ENCODE results near the gene SMIM1.
"Not testable (repeated sequence)": the region's sequence is repeated elsewhere in the genome, so short reads cannot be mapped to it uniquely, and the experiment has no call there.

The SMIM1 gene

DNA sequence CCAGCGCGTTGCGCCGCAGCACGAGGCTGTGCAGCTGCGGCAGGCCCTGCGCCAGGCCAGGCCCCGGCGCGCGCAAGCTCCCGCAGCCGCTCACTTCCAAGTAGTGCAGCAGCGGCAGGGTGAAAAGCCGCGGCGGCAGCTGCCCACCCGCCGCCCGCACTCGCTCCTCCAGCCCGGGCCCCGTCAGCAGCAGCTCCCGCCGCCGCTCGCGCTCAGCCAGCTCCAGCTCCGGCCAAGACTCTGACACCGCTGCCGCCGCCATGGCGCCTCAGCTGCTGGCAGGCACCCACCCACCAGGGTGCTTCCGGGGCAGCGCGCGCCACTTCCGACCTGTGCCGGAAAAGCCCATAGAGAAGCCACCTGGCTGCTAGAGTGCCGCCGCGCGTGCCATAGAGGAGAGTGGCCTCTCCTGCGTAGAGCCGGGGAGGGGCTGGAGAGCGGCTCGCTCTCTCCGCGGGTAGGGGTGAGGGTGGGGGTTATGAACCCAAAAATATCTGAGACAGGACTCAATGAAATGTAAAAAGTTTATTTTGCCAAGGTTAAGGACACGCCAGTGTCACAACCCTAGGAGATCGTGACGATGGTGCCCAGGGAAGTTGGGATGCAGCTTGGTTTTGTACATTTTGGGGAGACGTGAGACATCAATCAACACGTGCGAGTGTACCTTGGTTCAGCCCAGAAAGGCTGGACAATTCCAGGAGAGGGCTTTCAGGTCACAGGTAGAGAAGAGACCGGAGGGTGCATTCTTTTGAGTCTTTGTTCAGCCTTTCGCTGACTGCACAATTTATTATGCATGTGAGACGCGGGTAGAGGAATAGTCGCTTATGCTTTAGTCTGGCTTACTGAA, 23.9 kb downstream of the SMIM1 start, which contains the start of gene LRRC47:
TSS of gene LRRC47 (minus strand) at position 284 of the 847 bp plus-strand sequence. CDS start at position 262, 22 bp downstream.
- H3K4me3 Mint-ChIP-seq: peak within 1 kb of the TSS; percentile 97
- H3K27ac Mint-ChIP-seq: peak within 1 kb of the TSS; percentile 91
- H3K9me3 Mint-ChIP-seq: peaks cover 3% of the 10 kb centered on the region
- peaks cover 22% of the 10 kb centered on the region for H3K4me1 Mint-ChIP-seq
- H3K27me3 Mint-ChIP-seq: peaks cover 4% of the 10 kb centered on the region
- ATAC-seq (ENCODE audit: low read depth): peak; percentile 100
- H3K36me3 Mint-ChIP-seq: peaks cover 5% of the 10 kb centered on the region
- DNase-seq (ENCODE audit: low spot score in 2 of 2): peak; percentile 90

DNA sequence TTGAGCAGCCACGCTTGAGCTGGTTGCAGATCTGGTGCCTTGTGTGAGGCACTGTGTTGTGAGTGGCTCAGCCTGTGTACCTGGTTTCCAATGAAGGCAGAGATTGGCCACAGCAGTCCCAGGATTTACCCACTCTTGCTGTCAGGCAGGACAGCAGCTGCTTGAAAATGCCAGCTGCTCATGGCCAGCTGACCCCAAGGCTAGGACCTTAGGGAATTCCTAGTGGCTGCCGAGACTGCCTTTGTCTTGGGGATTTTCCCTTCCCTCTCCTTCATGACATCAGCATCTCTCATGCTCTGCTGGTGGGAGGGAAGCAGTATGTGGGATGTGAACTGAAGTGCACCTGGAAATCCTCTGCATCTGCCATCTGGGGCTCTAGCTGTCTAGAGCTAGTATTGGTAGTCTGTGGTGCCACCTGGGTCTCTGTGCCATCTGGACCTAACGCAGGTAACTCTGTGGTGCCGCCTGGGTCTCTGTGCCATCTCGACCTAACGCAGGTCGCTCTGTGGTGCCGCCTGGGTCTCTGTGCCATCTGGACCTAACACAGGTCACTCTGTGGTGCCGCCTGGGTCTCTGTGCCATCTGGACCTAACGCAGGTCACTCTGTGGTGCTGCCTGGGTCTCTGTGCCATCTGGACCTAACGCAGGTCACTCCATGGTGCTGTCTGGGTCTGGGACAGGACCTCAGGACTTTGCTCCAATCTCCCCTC, 27.6 kb downstream of the SMIM1 start:
- Mint-ChIP-seq H3K9me3 (peaks cover 3% of the 10 kb centered on the region), H3K36me3 (peaks cover 5% of the 10 kb centered on the region), H3K4me3 (no peak overlapping the region), H3K4me1 (peaks cover 19% of the 10 kb centered on the region), H3K27ac (no peak overlapping the region), H3K27me3 (peaks cover 4% of the 10 kb centered on the region)
- DNase-seq (ENCODE audit: low spot score in 2 of 2) (no peak), ATAC-seq (ENCODE audit: low read depth) (no peak)

DNA sequence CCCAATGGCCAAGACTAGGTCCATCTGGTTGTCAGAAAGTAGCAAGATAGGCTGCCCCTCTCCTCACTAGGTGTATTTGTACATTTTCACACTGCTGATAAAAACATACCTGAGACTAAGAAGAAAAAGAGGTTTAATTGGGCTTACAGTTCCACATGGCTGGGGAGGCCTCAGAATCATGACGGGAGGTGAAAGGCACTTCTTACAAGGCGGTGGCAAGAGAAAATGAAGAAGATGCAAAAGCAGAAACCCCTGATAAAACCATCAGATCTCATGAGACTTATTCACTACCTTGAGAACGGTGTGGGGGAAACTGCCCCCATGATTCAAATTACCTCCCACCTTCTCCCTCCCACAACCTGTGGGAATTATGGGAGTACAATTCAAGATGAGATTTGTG, 28.2 kb downstream of the SMIM1 start:
- not testable (repeated sequence) for DNase-seq (ENCODE audit: low spot score in 2 of 2); ATAC-seq (ENCODE audit: low read depth); H3K36me3 Mint-ChIP-seq; H3K27ac Mint-ChIP-seq; H3K27me3 Mint-ChIP-seq; H3K9me3 Mint-ChIP-seq; H3K4me3 Mint-ChIP-seq
- H3K4me1 Mint-ChIP-seq: peaks cover 16% of the 10 kb centered on the region

DNA sequence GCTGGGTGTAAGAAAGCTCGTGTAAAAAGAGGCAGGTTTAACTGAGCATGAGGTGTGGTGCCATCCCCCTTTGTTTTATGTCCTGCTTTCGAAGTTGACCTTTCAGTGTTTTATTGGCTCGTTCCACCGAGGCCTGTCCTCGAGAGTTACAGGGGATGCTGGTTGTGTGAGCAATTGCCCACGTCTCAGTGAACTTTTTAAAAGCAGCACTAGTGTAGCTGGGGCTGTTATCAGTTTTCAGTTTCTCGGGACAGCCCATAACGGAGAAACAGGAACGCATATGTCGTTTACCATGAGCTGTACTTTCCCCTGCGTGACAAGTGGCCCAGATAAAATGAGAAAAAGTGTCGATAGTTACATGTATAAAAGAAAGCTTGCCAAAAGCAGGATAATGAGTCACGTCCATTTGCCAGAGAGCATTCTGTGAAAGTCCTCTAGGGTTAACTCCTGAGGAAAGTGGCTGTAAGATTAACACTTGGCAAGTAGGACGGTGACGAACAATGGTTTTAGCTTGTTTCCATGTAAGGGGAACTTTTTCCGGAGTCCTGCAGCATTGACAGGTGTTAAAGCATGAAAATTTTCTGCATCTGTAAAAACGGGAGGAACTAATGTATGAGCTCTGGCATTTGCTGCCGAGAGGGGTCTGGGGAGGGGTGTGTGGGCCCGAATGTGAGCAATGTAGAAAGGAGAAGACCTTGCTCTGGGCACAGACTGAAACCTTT, 31.5 kb downstream of the SMIM1 start:
- Mint-ChIP-seq H3K4me1 (peaks cover 7% of the 10 kb centered on the region), H3K27me3 (peaks cover 7% of the 10 kb centered on the region), H3K36me3 (peaks cover 3% of the 10 kb centered on the region), H3K27ac (no peak overlapping the region), H3K4me3 (peak overlapping the region; percentile 18), H3K9me3 (peaks cover 5% of the 10 kb centered on the region)
- DNase-seq (ENCODE audit: low spot score in 2 of 2) (no peak), ATAC-seq (ENCODE audit: low read depth) (no peak)

DNA sequence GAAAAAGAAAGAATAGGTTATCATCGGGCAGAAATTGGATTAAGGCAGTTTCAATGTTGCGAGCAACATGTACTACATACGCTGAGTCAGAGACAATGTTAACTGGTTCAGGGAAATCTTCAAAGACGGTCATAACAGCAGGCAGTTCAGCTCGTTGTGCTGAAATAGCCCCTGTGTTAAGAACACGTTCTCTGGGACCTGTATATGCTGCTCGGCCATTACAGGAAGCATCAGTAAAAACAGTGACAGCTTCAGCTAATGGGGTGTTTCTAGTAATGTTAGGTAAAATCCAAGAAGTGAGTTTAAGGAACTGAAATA, 32.0 kb downstream of the SMIM1 start:
- not testable (repeated sequence) for ATAC-seq (ENCODE audit: low read depth); H3K9me3 Mint-ChIP-seq; H3K27ac Mint-ChIP-seq; DNase-seq (ENCODE audit: low spot score in 2 of 2); H3K36me3 Mint-ChIP-seq; H3K27me3 Mint-ChIP-seq; H3K4me1 Mint-ChIP-seq
- H3K4me3 Mint-ChIP-seq: peak overlapping the region; percentile 18

DNA sequence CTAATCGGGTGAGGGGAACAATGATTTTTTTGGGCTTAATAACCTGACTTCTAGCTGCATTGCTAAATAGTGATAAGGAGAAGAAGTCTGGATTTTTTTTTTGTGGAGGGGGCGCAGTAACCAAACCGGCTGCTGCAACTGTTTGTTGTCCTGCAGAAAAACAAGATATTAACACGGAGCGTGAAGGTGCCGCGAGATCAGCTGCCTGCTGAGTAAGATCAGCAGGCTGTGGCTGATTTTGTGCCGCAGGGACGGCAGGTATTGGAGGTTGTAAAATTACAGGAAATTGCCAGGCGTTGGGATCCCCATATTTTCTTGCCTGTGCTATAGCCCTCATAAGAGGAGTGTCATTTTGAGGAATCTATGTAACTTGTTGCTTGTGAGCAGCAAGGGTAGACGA, 32.5 kb downstream of the SMIM1 start:
- no peak overlapping the region for H3K4me3 Mint-ChIP-seq
- no peak overlapping the region for H3K27ac Mint-ChIP-seq
- DNase-seq (ENCODE audit: low spot score in 2 of 2): no peak
- peaks cover 5% of the 10 kb centered on the region for H3K9me3 Mint-ChIP-seq
- no peak for ATAC-seq (ENCODE audit: low read depth)
- peaks cover 3% of the 10 kb centered on the region for H3K36me3 Mint-ChIP-seq
- peaks cover 7% of the 10 kb centered on the region for H3K4me1 Mint-ChIP-seq
- H3K27me3 Mint-ChIP-seq: peaks cover 5% of the 10 kb centered on the region

DNA sequence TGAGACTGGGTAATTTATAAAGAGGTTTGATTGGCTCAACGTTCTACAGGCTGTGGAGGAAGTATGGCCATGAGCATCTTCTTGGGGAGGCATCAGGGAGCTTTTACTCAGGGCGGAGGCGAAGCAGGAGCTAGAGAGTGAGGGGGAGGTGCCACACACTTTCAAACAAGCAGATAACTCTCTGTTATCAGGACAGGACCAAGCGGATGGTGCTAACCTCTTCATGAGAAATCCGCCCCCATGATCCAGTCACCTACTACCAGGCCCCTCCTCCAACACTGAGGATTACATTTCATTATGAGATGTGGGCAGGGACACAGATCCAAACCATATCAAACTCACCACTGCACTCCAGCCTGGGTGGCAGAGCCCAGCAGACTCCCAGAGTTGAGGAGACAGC, 35.2 kb downstream of the SMIM1 start:
- no peak overlapping the region for H3K27ac Mint-ChIP-seq
- no peak overlapping the region for H3K4me3 Mint-ChIP-seq
- peaks cover 3% of the 10 kb centered on the region for H3K36me3 Mint-ChIP-seq
- peaks cover 5% of the 10 kb centered on the region for H3K9me3 Mint-ChIP-seq
- peaks cover 4% of the 10 kb centered on the region for H3K4me1 Mint-ChIP-seq
- no peak for ATAC-seq (ENCODE audit: low read depth)
- peaks cover 5% of the 10 kb centered on the region for H3K27me3 Mint-ChIP-seq
- DNase-seq (ENCODE audit: low spot score in 2 of 2): no peak

DNA sequence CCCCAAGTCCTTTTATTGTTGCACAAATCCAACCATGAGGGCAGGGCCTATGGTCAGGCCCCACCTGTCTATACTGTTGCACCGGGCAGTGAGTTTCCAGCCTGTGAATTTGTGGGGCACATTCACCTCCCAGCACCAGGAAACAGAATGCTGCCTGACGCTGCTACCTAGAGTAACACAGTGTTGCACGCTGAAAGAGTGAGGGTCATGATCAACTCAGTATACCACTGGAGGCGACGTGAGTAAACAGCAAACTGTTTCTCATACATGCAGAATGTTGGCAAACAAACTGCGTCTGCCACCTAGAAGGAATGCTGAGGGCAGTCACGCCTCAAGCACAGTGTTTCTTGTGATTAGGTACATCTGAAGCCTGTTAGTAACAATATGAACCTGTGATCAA, 37.1 kb downstream of the SMIM1 start:
- H3K27ac Mint-ChIP-seq: no peak overlapping the region
- DNase-seq (ENCODE audit: low spot score in 2 of 2): no peak
- no peak overlapping the region for H3K4me3 Mint-ChIP-seq

DNA sequence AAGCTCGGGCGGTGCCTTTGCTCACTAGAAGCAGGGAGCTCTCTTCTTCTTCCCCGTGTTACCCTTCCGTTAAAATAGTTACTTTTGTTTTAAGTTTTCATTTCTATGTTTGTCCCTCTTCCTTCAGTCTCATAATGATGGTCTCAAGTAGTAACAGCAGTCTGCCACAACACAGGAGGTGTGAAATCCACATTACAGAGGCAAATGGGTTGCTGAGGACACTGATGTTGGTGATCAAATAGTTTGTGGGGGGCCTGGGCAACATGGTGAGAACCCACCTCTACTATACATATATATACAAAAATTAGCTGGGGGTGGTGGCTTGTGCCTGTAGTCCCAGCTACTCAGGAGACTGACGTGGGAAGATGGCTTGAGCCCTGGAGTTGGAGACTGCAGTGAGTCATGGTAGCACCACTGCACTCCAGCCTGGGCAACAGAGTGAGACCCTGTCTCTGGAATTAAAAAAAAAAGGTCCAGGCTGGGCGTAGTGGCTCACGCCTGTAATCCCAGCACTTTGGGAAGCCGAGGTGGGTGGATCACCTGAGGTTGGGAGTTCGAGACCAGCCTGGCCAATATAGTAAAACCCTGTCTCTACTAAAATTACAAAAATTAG, 37.7 kb downstream of the SMIM1 start:
- H3K4me3 Mint-ChIP-seq; H3K4me1 Mint-ChIP-seq; DNase-seq (ENCODE audit: low spot score in 2 of 2); H3K27me3 Mint-ChIP-seq; H3K27ac Mint-ChIP-seq; H3K9me3 Mint-ChIP-seq; ATAC-seq (ENCODE audit: low read depth): not testable (repeated sequence)
- H3K36me3 Mint-ChIP-seq: peaks cover 13% of the 10 kb centered on the region

More for the DNA sequence above, 37.1 kb downstream of the SMIM1 start:
- no peak for ATAC-seq (ENCODE audit: low read depth)
- Mint-ChIP-seq H3K4me1 (no peaks in the 10 kb centered on the region), H3K27me3 (peaks cover 5% of the 10 kb centered on the region), H3K36me3 (peaks cover 8% of the 10 kb centered on the region), H3K9me3 (peaks cover 5% of the 10 kb centered on the region)

DNA sequence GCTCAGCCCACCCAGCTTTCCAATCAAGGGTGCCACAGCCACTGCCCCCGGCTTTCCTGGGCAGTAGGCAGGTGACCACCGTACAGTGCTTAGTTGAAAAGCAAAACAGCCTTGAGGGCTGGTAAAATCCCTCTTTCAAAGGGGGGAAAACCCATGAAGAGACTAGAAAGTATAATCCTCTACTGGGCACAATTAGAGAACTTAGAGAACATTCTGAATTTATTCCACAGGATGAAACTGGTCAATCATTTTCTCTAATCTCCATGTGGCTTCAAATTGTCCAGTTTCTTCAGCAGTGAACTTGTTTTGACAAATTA, 39.0 kb downstream of the SMIM1 start:
- Mint-ChIP-seq H3K4me1 (no peaks in the 10 kb centered on the region), H3K27me3 (peaks cover 2% of the 10 kb centered on the region), H3K27ac (no peak overlapping the region), H3K36me3 (peaks cover 17% of the 10 kb centered on the region), H3K9me3 (peaks cover 5% of the 10 kb centered on the region), H3K4me3 (no peak overlapping the region)
- DNase-seq (ENCODE audit: low spot score in 2 of 2): no peak
- ATAC-seq (ENCODE audit: low read depth): no peak

DNA sequence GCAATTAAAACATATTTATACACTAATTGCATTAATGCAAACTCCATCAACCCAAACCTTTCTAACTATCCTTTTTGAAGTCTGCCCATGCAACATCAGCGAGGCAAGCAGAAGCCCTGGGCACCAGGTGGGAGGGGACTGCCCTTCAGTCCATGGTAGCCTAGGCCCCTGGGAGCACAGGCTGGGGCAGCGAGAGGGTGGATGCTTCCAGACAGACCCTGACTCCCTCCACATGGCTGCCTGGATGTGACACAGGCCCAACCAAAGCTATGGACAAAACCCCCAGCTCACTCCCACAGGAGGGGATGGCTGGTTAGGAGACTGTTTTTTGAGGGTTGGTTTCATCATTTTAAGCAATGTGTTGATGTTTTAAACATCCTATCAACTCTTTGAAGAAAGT, 41.5 kb downstream of the SMIM1 start:
- peaks cover 20% of the 10 kb centered on the region for H3K36me3 Mint-ChIP-seq
- DNase-seq (ENCODE audit: low spot score in 2 of 2) (no peak), ATAC-seq (ENCODE audit: low read depth) (no peak)
- no peak overlapping the region for H3K27ac Mint-ChIP-seq
- no peaks in the 10 kb centered on the region for H3K27me3 Mint-ChIP-seq
- H3K4me3 Mint-ChIP-seq: no peak overlapping the region
- no peaks in the 10 kb centered on the region for H3K9me3 Mint-ChIP-seq
- H3K4me1 Mint-ChIP-seq: no peaks in the 10 kb centered on the region

DNA sequence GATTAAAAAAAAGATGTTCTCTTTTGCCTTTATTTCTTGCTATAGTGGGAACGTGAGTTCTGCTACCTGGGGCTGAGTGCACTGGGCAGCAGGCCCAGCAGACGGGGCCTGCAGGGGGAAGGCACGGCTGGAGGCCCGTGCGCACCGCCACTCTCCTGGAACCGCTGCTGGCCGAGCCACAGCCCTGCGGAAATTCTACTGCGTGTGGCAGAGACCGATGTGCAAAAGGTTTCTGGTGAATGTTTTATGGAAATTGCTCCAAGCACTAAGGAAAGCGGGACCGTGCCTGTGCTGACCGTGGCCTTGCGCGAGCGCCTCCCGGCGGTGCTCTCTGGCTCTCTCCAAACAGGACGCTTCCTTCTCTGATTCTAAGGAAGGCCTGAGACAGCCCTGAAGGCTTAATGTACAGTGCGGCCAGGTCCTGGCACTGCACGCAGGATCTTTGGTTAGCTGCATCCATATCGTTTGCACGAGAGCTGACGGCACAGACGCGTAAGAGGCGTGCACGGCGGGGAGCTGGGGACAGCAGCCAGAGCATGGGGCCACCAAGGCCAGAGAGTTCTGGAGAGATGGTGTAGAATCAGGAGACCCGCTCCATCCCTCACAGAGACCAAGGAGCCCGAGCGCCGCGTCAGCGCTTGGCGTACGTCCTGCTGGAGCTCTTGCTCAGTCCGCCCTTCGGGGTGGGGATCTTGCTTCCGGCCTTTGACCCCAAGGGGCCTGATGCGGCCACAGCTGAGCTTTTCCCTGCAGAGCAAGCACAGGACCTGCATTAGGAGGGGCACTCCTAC, 42.4 kb downstream of the SMIM1 start:
- no peak for ATAC-seq (ENCODE audit: low read depth)
- no peak overlapping the region for H3K27ac Mint-ChIP-seq
- no peaks in the 10 kb centered on the region for H3K27me3 Mint-ChIP-seq
- DNase-seq (ENCODE audit: low spot score in 2 of 2): no peak
- H3K4me1 Mint-ChIP-seq: no peaks in the 10 kb centered on the region
- H3K4me3 Mint-ChIP-seq: no peak overlapping the region
- H3K9me3 Mint-ChIP-seq: no peaks in the 10 kb centered on the region
- H3K36me3 Mint-ChIP-seq: peaks cover 25% of the 10 kb centered on the region

DNA sequence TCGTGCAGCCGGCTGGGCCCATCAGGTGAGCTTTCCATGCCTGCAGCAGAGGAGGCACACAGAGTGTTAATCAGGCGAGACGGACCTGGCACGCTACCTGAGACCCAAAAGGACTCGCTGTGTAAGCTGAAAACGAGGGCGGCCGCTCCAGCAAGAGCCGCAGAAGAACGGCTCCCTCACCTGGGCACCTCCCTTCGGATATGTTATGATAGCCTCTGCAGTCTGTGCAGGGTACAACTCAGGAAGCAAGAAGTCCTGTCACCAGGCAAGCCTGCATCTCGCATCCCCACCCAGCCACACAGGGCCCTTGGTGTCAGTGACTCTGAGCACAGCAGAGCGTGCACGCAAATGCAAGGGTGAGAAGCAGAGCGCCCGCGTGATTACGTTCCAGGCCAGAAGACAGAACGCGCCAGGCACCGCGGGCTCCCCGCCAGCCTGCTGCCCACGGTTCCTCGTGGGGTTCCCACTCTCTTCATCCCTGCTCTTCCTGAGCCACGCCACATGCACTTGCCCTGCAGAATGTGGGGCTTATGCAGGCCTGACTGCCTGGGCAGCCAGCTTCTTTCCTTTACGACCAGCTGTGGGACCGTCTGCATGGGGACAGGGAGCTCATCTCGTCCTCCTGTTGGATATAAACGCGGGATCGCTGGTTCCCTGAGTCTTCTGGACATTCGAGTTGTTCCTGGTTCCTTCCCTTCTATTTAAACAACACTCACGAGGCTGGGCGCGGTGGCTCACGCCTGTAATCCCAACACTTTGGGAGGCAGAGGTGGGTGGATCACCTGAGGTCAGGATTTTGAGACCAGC, 44.0 kb downstream of the SMIM1 start:
- DNase-seq (ENCODE audit: low spot score in 2 of 2) (no peak), ATAC-seq (ENCODE audit: low read depth) (no peak)
- Mint-ChIP-seq H3K4me3 (no peak overlapping the region), H3K9me3 (no peaks in the 10 kb centered on the region), H3K4me1 (no peaks in the 10 kb centered on the region), H3K27ac (no peak overlapping the region), H3K27me3 (no peaks in the 10 kb centered on the region), H3K36me3 (peaks cover 29% of the 10 kb centered on the region)

All from memory B cell (primary cell).